ENCODE data around the gene TEAD4.
A peak's percentile ranks its signal among the peaks of the same experiment; 100 is the strongest.

The TEAD4 gene

GRCh38 chr12:2944401-2945047, 14.7 kb upstream of the TEAD4 start:
- no peaks in the 10 kb centered on the region for H3K4me1 ChIP-seq (ENCODE audit: insufficient read depth, low read length)
- H3K9ac ChIP-seq (ENCODE audit: low read depth, low read length), result no peak overlapping the region
- H3K9me3 ChIP-seq (ENCODE audit: control insufficient read depth, insufficient read depth, low read length), result no peaks in the 10 kb centered on the region
- peaks cover 4% of the 10 kb centered on the region; the same call in 1 of the 2 replicates for H3K36me3 ChIP-seq (ENCODE audit: insufficient read depth, low read length)

GRCh38 chr12:2949411-2949810, 9.8 kb upstream of the TEAD4 start:
- Histone ChIP-seq H3K9me3 (ENCODE audit: control insufficient read depth, insufficient read depth, low read length) (no peaks in the 10 kb centered on the region), H3K9ac (ENCODE audit: low read depth, low read length) (no peak overlapping the region), H3K4me1 (ENCODE audit: insufficient read depth, low read length) (no peaks in the 10 kb centered on the region), H3K36me3 (ENCODE audit: insufficient read depth, low read length) (no peaks in the 10 kb centered on the region)

GRCh38 chr12:2955888-2956287, 3.3 kb upstream of the TEAD4 start:
- H3K9me3 ChIP-seq (ENCODE audit: control insufficient read depth, insufficient read depth, low read length), result no peaks in the 10 kb centered on the region
- peaks cover 9% of the 10 kb centered on the region; the same call in 1 of the 2 replicates for H3K4me1 ChIP-seq (ENCODE audit: insufficient read depth, low read length)
- no peaks in the 10 kb centered on the region for H3K36me3 ChIP-seq (ENCODE audit: insufficient read depth, low read length)
- no peak overlapping the region for H3K9ac ChIP-seq (ENCODE audit: low read depth, low read length)

- H3K9ac ChIP-seq (ENCODE audit: low read depth, low read length), result peak overlapping the region; percentile 68
- H3K4me1 ChIP-seq (ENCODE audit: insufficient read depth, low read length), result peaks cover 13% of the 10 kb centered on the region
- no peaks in the 10 kb centered on the region for H3K36me3 ChIP-seq (ENCODE audit: insufficient read depth, low read length)
- no peaks in the 10 kb centered on the region for H3K9me3 ChIP-seq (ENCODE audit: control insufficient read depth, insufficient read depth, low read length)
These were observed 1.3 kb upstream of the TEAD4 start for GRCh38 chr12:2957816-2958431.

GRCh38 chr12:2958432-2959191, 585 bp upstream of the TEAD4 start:
- Histone ChIP-seq H3K9me3 (ENCODE audit: control insufficient read depth, insufficient read depth, low read length) (no peaks in the 10 kb centered on the region), H3K36me3 (ENCODE audit: insufficient read depth, low read length) (no peaks in the 10 kb centered on the region), H3K9ac (ENCODE audit: low read depth, low read length) (peak overlapping the region; percentile 68), H3K4me1 (ENCODE audit: insufficient read depth, low read length) (peaks cover 13% of the 10 kb centered on the region)

GRCh38 chr12:2959505-2960389, 550 bp downstream of the TEAD4 start:
- Histone ChIP-seq H3K36me3 (ENCODE audit: insufficient read depth, low read length) (no peaks in the 10 kb centered on the region), H3K9me3 (ENCODE audit: control insufficient read depth, insufficient read depth, low read length) (no peaks in the 10 kb centered on the region), H3K4me1 (ENCODE audit: insufficient read depth, low read length) (peaks cover 15% of the 10 kb centered on the region), H3K9ac (ENCODE audit: low read depth, low read length) (peak overlapping the region; percentile 75)

- H3K4me1 ChIP-seq (ENCODE audit: insufficient read depth, low read length), result peaks cover 20% of the 10 kb centered on the region
- no peaks in the 10 kb centered on the region for H3K36me3 ChIP-seq (ENCODE audit: insufficient read depth, low read length)
- H3K9ac ChIP-seq (ENCODE audit: low read depth, low read length), result peak overlapping the region; percentile 75
- no peaks in the 10 kb centered on the region for H3K9me3 ChIP-seq (ENCODE audit: control insufficient read depth, insufficient read depth, low read length)
These were observed 1.3 kb downstream of the TEAD4 start for GRCh38 chr12:2960390-2960956.

- Histone ChIP-seq H3K36me3 (ENCODE audit: insufficient read depth, low read length) (no peaks in the 10 kb centered on the region), H3K9me3 (ENCODE audit: control insufficient read depth, insufficient read depth, low read length) (no peaks in the 10 kb centered on the region), H3K9ac (ENCODE audit: low read depth, low read length) (peak overlapping the region; percentile 75), H3K4me1 (ENCODE audit: insufficient read depth, low read length) (peaks cover 20% of the 10 kb centered on the region)
These were observed 1.9 kb downstream of the TEAD4 start for GRCh38 chr12:2960996-2961616.

GRCh38 chr12:2961705-2962104, 2.5 kb downstream of the TEAD4 start:
- Histone ChIP-seq H3K9me3 (ENCODE audit: control insufficient read depth, insufficient read depth, low read length) (no peaks in the 10 kb centered on the region), H3K36me3 (ENCODE audit: insufficient read depth, low read length) (no peaks in the 10 kb centered on the region), H3K9ac (ENCODE audit: low read depth, low read length) (peak overlapping the region; percentile 75), H3K4me1 (ENCODE audit: insufficient read depth, low read length) (peaks cover 20% of the 10 kb centered on the region)

- Histone ChIP-seq H3K9ac (ENCODE audit: low read depth, low read length) (peak overlapping the region; percentile 52), H3K4me1 (ENCODE audit: insufficient read depth, low read length) (peaks cover 11% of the 10 kb centered on the region), H3K9me3 (ENCODE audit: control insufficient read depth, insufficient read depth, low read length) (no peaks in the 10 kb centered on the region), H3K36me3 (ENCODE audit: insufficient read depth, low read length) (peaks cover 5% of the 10 kb centered on the region; the same call in 1 of the 2 replicates)
These were observed 4.1 kb downstream of the TEAD4 start for GRCh38 chr12:2963154-2963759.

GRCh38 chr12:2963760-2964292, 4.6 kb downstream of the TEAD4 start:
- Histone ChIP-seq H3K9me3 (ENCODE audit: control insufficient read depth, insufficient read depth, low read length) (no peaks in the 10 kb centered on the region), H3K9ac (ENCODE audit: low read depth, low read length) (peak overlapping the region; percentile 52), H3K4me1 (ENCODE audit: insufficient read depth, low read length) (peaks cover 11% of the 10 kb centered on the region), H3K36me3 (ENCODE audit: insufficient read depth, low read length) (peaks cover 7% of the 10 kb centered on the region; the same call in 1 of the 2 replicates)

- Histone ChIP-seq H3K9ac (ENCODE audit: low read depth, low read length) (no peak overlapping the region), H3K36me3 (ENCODE audit: insufficient read depth, low read length) (peaks cover 17% of the 10 kb centered on the region), H3K4me1 (ENCODE audit: insufficient read depth, low read length) (peaks cover 10% of the 10 kb centered on the region), H3K9me3 (ENCODE audit: control insufficient read depth, insufficient read depth, low read length) (no peaks in the 10 kb centered on the region)
These were observed 8.5 kb downstream of the TEAD4 start for GRCh38 chr12:2967651-2968050.

GRCh38 chr12:2970744-2971143, 11.5 kb downstream of the TEAD4 start:
- no peak overlapping the region for H3K9ac ChIP-seq (ENCODE audit: low read depth, low read length)
- peaks cover 19% of the 10 kb centered on the region for H3K36me3 ChIP-seq (ENCODE audit: insufficient read depth, low read length)
- H3K9me3 ChIP-seq (ENCODE audit: control insufficient read depth, insufficient read depth, low read length), result no peaks in the 10 kb centered on the region

More at GRCh38 chr12:2970744-2971143, 11.5 kb downstream of the TEAD4 start:
- H3K4me1 ChIP-seq (ENCODE audit: insufficient read depth, low read length), result peaks cover 14% of the 10 kb centered on the region
